ENCODE results near the gene PLEKHG5.

GRCh38 chr1:6459850-6460265 lies 31.6 kb downstream of the PLEKHG5 start:
- no peak for TF ChIP-seq CTCF (IDR thresholded peaks at IDR 0.05; ENCODE audit: low read length)
- no peak for TF ChIP-seq EZH2 (IDR thresholded peaks at IDR 0.05; ENCODE audit: borderline replicate concordance, low read length)
